ENCODE results near the gene HORMAD2. TPM values are rescaled to one million over a fixed set of nuclear protein-coding genes. Genes with fewer than 3 reads are reported as not detected.

HORMAD2 gene
- total and polyA plus RNA-seq, 2 donors from 2014 or later = not detected

- TF ChIP-seq CTCF (IDR thresholded peaks at IDR 0.05; ENCODE audit: borderline replicate concordance, extremely low read depth, insufficient read depth) = no peak
- H3K36me3 ChIP-seq (ENCODE audit: control insufficient read depth in 2 of 3, insufficient read depth in 3 of 3, low read length in 3 of 3) = no peaks in the 10 kb centered on the region
- H3K27ac ChIP-seq (ENCODE audit: low read depth in 2 of 2, low read length in 2 of 2) = no peak overlapping the region
- H3K4me3 ChIP-seq (ENCODE audit: low read length in 3 of 3) = no peak overlapping the region
- intact Hi-C loops (cut with DNase I) = no loop called here
- no peaks in the 10 kb centered on the region for H3K4me1 ChIP-seq (ENCODE audit: control insufficient read depth in 2 of 3, insufficient read depth in 2 of 3, low read depth in 1 of 3, low read length in 3 of 3)
- no peak overlapping the region for H3K9ac ChIP-seq (ENCODE audit: low read length in 3 of 3)
- FAIRE-seq (no peak), DNase-seq (no peak)
- H3K27me3 ChIP-seq (ENCODE audit: control insufficient read depth, insufficient read depth, low read length) = no peaks in the 10 kb centered on the region
- peaks cover 0 to 3% (median 0%) of the 10 kb centered on the region in 3 donors for H3K9me3 ChIP-seq (ENCODE audit: control insufficient read depth in 2 of 3, insufficient read depth in 1 of 3, low read length in 3 of 3)
Observed at GRCh38 chr22:30087611-30088010, 7.3 kb downstream of the HORMAD2 start.

- no peaks in the 10 kb centered on the region for H3K36me3 ChIP-seq (ENCODE audit: control insufficient read depth in 2 of 3, insufficient read depth in 3 of 3, low read length in 3 of 3)
- no peaks in the 10 kb centered on the region for H3K27me3 ChIP-seq (ENCODE audit: control insufficient read depth, insufficient read depth, low read length)
- DNase-seq (no peak), FAIRE-seq (no peak)
- no peak overlapping the region for H3K4me3 ChIP-seq (ENCODE audit: low read length in 3 of 3)
- intact Hi-C loops (cut with DNase I) = no loop called here
- H3K27ac ChIP-seq (ENCODE audit: low read depth in 2 of 2, low read length in 2 of 2) = no peak overlapping the region
- H3K9me3 ChIP-seq (ENCODE audit: control insufficient read depth in 2 of 3, insufficient read depth in 1 of 3, low read length in 3 of 3) = peaks cover 0 to 3% (median 0%) of the 10 kb centered on the region in 3 donors
- no peaks in the 10 kb centered on the region for H3K4me1 ChIP-seq (ENCODE audit: control insufficient read depth in 2 of 3, insufficient read depth in 2 of 3, low read depth in 1 of 3, low read length in 3 of 3)
- H3K9ac ChIP-seq (ENCODE audit: low read length in 3 of 3) = no peak overlapping the region
- no peak for TF ChIP-seq CTCF (IDR thresholded peaks at IDR 0.05; ENCODE audit: borderline replicate concordance, extremely low read depth, insufficient read depth)
Observed at GRCh38 chr22:30088468-30088867, 8.2 kb downstream of the HORMAD2 start.

DNA sequence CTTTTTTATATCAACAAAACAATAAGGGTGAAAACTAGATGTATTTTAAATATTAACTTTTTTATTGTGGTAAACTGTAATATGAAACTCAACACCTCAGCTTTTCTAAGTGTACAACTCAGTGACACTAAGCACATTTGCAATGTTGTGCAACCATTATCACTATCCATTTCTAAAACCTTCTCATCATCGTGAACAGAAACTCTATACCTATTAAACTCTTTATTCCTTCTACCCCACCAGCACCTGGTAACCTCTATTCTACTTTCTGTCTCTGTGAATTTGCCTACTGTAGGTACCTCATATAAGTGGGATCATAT lies 9.4 kb downstream of the HORMAD2 start:
- DNase-seq = no peak
- no peak for FAIRE-seq
- no peaks in the 10 kb centered on the region for H3K36me3 ChIP-seq (ENCODE audit: control insufficient read depth in 2 of 3, insufficient read depth in 3 of 3, low read length in 3 of 3)
- TF ChIP-seq CTCF (IDR thresholded peaks at IDR 0.05; ENCODE audit: borderline replicate concordance, extremely low read depth, insufficient read depth) = no peak
- intact Hi-C loops (cut with DNase I) = no loop called here
- no peak overlapping the region for H3K9ac ChIP-seq (ENCODE audit: low read length in 3 of 3)
- no peaks in the 10 kb centered on the region for H3K4me1 ChIP-seq (ENCODE audit: control insufficient read depth in 2 of 3, insufficient read depth in 2 of 3, low read depth in 1 of 3, low read length in 3 of 3)
- no peak overlapping the region for H3K27ac ChIP-seq (ENCODE audit: low read depth in 2 of 2, low read length in 2 of 2)
- H3K9me3 ChIP-seq (ENCODE audit: control insufficient read depth in 2 of 3, insufficient read depth in 1 of 3, low read length in 3 of 3) = no peaks in the 10 kb centered on the region
- H3K27me3 ChIP-seq (ENCODE audit: control insufficient read depth, insufficient read depth, low read length) = no peaks in the 10 kb centered on the region
- no peak overlapping the region for H3K4me3 ChIP-seq (ENCODE audit: low read length in 3 of 3)

DNA sequence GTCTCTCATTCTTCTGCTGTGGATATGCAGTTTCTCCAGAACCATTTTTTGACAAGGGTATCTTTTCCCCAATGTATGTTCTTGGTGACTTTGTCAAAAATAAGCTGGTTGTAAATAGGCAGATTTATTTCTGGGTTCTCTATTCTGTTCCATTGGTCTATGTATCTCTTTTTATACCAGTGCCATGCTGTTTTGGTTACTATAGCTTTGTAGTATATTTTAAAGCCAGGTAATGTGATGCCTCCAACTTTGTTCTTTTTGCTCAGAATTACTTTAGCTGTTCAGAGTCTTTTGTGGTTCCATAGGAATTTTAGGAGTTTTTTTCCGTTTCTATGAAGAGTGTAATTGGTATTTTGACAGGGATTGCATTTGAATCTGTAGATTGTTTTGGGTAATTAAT lies 12.4 kb downstream of the HORMAD2 start:
- H3K9ac ChIP-seq (ENCODE audit: low read length in 3 of 3) = no peak overlapping the region
- no peaks in the 10 kb centered on the region for H3K4me1 ChIP-seq (ENCODE audit: control insufficient read depth in 2 of 3, insufficient read depth in 2 of 3, low read depth in 1 of 3, low read length in 3 of 3)
- no peaks in the 10 kb centered on the region for H3K27me3 ChIP-seq (ENCODE audit: control insufficient read depth, insufficient read depth, low read length)
- no peak overlapping the region for H3K27ac ChIP-seq (ENCODE audit: low read depth in 2 of 2, low read length in 2 of 2)
- intact Hi-C loops (cut with DNase I) = no loop called here
- no peak for TF ChIP-seq CTCF (IDR thresholded peaks at IDR 0.05; ENCODE audit: borderline replicate concordance, extremely low read depth, insufficient read depth)
- DNase-seq = no peak
- no peak for FAIRE-seq
- no peaks in the 10 kb centered on the region for H3K36me3 ChIP-seq (ENCODE audit: control insufficient read depth in 2 of 3, insufficient read depth in 3 of 3, low read length in 3 of 3)
- H3K9me3 ChIP-seq (ENCODE audit: control insufficient read depth in 2 of 3, insufficient read depth in 1 of 3, low read length in 3 of 3) = no peaks in the 10 kb centered on the region
- no peak overlapping the region for H3K4me3 ChIP-seq (ENCODE audit: low read length in 3 of 3)
